OCI-LY3 (cell line): ENCODE results near the gene MPPED1.

ENCODE experiments used
- H2AFZ ChIP-seq: fragments of 200-600, 300-600 bp; shearing (Covaris generic); 2 replicates; pipeline ENCODE4 v1.6.0; 2014; ENCODE audit warnings: antibody characterized with exemption, low read depth, low read length
- H3K27ac ChIP-seq: fragments of 200-600, 300-600 bp; sonication (generic); 2 replicates; pipeline ENCODE4 v1.5.1; 2014; ENCODE audit warnings: mild to moderate bottlenecking, low read length, moderate library complexity, mixed read lengths
- H3K27me3 ChIP-seq: fragments of 200-600, 300-600 bp; sonication (generic); 2 replicates; pipeline ENCODE4 v1.6.1; 2014; ENCODE audit warnings: low read depth, low read length, mixed read lengths
- H3K36me3 ChIP-seq: fragments of 200-600, 300-600 bp; sonication (generic); replicated peaks from 2 replicates; pipeline ENCODE3; 2014; ENCODE audit warnings: low read depth, low read length, mixed read lengths
- H3K4me1 ChIP-seq: fragments of 300-600, 200-600 bp; sonication (generic); 2 replicates; pipeline ENCODE4 v1.6.1; 2014; ENCODE audit warnings: low read length, mixed read lengths
- H3K4me2 ChIP-seq: fragments of 200-600, 300-600 bp; sonication (generic); 2 replicates; pipeline ENCODE4 v1.6.1; 2014; ENCODE audit warnings: low read length, mixed read lengths
- H3K4me3 ChIP-seq: fragments of 300-600, 200-600 bp; sonication (generic); 2 replicates; pipeline ENCODE4 v1.5.1; 2014; ENCODE audit warnings: antibody characterized with exemption, mild to moderate bottlenecking, low read length, moderate library complexity
- H3K79me2 ChIP-seq: fragments of 300-600, 200-600 bp; shearing (Covaris generic); 2 replicates; pipeline ENCODE4 v1.6.1; 2014; ENCODE audit warnings: mild to moderate bottlenecking, low read length, mixed read lengths
- H3K9ac ChIP-seq: fragments of 300-600, 200-600 bp; shearing (Covaris generic); 2 replicates; pipeline ENCODE4 v1.6.0; 2014; ENCODE audit warnings: mild to moderate bottlenecking, low read length, moderate library complexity
- H3K9me3 ChIP-seq: fragments of 200-600, 300-600 bp; shearing (Covaris generic); 2 replicates; pipeline ENCODE4 v1.6.1; 2014; ENCODE audit warnings: low read length, mixed read lengths; ENCODE audit not compliant: insufficient read depth
- H4K20me1 ChIP-seq: fragments of 200-600, 300-600 bp; sonication (generic); 2 replicates; pipeline ENCODE4 v1.6.1; 2016; ENCODE audit warnings: low read length, mixed read lengths; ENCODE audit not compliant: insufficient read depth
- EZH2phosphoT487 ChIP-seq: fragments of 200-600 bp; shearing (Covaris generic); IDR thresholded peaks from 2 replicates; pipeline ENCODE4 v1.6.1; 2018; ENCODE audit warnings: antibody characterized with exemption, mixed run types, low read depth
- TF ChIP-seq, protein P1 (sequence below): fragments of 200-600, 300-600 bp; sonication (generic); IDR thresholded peaks from 2 replicates; pipeline ENCODE4 v1.5.1; 2014; ENCODE audit warnings: antibody characterized with exemption, low read length, low read depth

MPPED1 gene

DNA sequence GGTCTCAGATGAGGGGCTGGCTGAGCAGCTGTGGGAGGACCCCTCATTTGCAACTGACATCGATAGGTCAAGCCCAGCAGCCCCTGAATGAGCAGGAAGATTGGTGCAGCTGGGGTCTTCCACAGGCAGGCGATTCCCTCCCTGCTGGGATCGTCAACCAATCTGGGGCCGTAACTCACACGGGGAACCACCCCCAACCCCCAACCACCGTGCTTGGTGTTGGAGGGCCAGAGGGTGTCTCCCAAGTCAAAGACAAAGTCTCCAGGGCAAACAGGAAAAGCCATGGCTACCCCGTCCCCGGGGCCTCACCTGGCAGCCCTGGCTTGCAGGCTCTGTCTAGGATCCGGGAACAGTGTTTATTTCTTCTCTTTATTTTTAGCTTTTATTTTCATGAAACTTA, 41.8 kb upstream of the MPPED1 start:
- Histone ChIP-seq H3K9ac (no peak overlapping the region), H2AFZ (no peak overlapping the region), H3K27ac (no peak overlapping the region), H3K36me3 (no peaks in the 10 kb centered on the region), H3K27me3 (peaks cover 52% of the 10 kb centered on the region), H3K4me1 (no peaks in the 10 kb centered on the region), H3K4me3 (no peak overlapping the region), H4K20me1 (no peaks in the 10 kb centered on the region), H3K79me2 (no peaks in the 10 kb centered on the region), H3K9me3 (no peaks in the 10 kb centered on the region), H3K4me2 (no peak overlapping the region)
- no peak for TF ChIP-seq EZH2phosphoT487
- TF ChIP-seq, protein P1, sequence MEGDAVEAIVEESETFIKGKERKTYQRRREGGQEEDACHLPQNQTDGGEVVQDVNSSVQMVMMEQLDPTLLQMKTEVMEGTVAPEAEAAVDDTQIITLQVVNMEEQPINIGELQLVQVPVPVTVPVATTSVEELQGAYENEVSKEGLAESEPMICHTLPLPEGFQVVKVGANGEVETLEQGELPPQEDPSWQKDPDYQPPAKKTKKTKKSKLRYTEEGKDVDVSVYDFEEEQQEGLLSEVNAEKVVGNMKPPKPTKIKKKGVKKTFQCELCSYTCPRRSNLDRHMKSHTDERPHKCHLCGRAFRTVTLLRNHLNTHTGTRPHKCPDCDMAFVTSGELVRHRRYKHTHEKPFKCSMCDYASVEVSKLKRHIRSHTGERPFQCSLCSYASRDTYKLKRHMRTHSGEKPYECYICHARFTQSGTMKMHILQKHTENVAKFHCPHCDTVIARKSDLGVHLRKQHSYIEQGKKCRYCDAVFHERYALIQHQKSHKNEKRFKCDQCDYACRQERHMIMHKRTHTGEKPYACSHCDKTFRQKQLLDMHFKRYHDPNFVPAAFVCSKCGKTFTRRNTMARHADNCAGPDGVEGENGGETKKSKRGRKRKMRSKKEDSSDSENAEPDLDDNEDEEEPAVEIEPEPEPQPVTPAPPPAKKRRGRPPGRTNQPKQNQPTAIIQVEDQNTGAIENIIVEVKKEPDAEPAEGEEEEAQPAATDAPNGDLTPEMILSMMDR, result no peak

DNA sequence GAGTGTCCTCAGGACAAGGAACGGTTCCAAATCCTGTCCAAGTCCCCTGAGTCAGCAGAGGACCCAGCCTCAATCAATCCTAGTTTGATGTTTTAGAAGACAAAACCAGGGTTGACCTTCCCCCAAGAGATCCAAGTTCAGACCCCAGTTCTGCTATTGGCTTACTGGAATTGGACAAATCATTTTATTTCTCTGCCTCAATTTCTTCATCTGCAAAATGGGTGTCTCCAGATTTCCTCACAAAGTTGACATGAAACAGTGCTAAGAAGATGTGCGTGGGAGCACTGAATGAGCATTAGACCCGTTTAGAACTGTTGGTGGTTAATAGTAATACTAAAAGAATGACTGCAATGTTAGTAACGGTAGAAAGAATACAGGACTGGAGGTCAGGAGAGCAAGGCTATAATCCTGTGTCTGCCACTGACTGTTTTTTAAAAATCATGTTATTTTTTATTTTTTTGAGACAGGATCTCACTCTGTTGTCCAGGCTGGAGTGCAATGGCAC, 35.8 kb upstream of the MPPED1 start:
- H2AFZ ChIP-seq, result no peak overlapping the region
- H3K9ac ChIP-seq, result no peak overlapping the region
- H3K9me3 ChIP-seq, result no peaks in the 10 kb centered on the region
- peaks cover 10% of the 10 kb centered on the region for H3K4me1 ChIP-seq
- H4K20me1 ChIP-seq, result no peaks in the 10 kb centered on the region
- no peak for TF ChIP-seq EZH2phosphoT487
- TF ChIP-seq, protein P1, result no peak
- H3K4me3 ChIP-seq, result no peak overlapping the region
- H3K36me3 ChIP-seq, result no peaks in the 10 kb centered on the region
- H3K27me3 ChIP-seq, result peaks cover 72% of the 10 kb centered on the region
- no peaks in the 10 kb centered on the region for H3K79me2 ChIP-seq
- H3K27ac ChIP-seq, result no peak overlapping the region
- H3K4me2 ChIP-seq, result no peak overlapping the region

DNA sequence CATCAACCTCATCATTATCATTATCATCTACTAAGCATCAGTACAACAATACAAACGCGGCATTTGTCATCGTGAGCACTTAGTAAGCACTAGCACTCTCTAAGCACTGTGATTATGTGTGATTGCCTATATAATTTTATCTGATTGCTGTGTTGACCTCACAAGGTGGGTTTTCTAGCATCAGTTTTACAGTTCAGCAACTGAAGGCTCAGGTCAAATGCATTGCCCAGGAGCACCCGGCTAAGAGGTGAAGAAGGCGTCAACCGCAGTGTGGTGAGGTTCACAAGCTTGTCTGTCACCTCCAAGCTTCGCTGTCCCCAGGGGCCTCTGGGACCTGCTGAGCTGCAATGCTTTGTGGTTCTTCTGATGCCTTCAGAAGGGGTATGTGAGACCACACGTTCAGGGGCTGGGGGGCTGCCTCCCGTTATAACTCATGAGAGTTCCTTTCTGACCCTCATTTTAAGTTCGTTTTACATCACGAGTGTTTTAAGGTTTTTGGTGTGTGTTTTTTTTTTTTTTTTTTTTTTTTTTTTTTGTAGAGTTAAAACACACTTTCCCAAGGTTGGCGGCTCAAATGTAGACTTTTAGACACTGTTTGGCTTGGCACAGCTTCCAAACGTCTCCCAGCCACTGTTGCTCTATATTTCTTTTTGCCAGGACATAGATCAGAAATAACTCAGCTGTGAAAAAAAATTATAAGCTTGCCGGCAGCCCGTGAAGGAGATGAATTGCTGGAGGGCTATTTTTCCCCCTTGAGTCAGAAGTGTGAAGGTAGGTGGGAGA, 34.9 kb upstream of the MPPED1 start:
- H3K4me2 ChIP-seq, result no peak overlapping the region
- H3K9ac ChIP-seq, result no peak overlapping the region

DNA sequence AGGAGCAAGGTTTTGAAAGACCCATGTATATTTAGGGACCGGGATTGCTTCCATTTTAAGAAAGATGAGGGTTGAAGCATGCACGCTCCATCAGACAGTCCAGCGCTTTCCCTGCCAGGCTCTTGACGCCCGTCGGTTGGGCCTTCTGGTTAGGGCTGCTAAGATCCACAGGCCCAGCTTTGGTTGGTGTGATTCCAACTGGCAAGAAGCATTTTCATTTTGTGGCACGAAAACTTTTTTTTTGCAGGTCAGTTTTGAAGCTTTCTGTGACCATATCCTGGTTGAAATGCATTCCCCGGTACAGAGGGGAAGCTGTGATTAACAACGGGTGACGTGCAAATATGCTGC, 34.3 kb upstream of the MPPED1 start:
- Histone ChIP-seq H3K27me3 (peaks cover 79% of the 10 kb centered on the region), H4K20me1 (no peaks in the 10 kb centered on the region), H3K4me1 (peaks cover 10% of the 10 kb centered on the region), H3K4me2 (no peak overlapping the region), H3K4me3 (no peak overlapping the region), H3K9ac (no peak overlapping the region), H3K27ac (no peak overlapping the region), H3K36me3 (no peaks in the 10 kb centered on the region), H3K79me2 (no peaks in the 10 kb centered on the region), H2AFZ (no peak overlapping the region), H3K9me3 (no peaks in the 10 kb centered on the region)
- TF ChIP-seq EZH2phosphoT487, result no peak
- TF ChIP-seq, protein P1, result no peak

More for the DNA sequence above, 34.9 kb upstream of the MPPED1 start:
- H3K27me3 ChIP-seq, result peaks cover 73% of the 10 kb centered on the region
- TF ChIP-seq, protein P1, result no peak
- TF ChIP-seq EZH2phosphoT487, result no peak
- H2AFZ ChIP-seq, result no peak overlapping the region
- no peaks in the 10 kb centered on the region for H3K9me3 ChIP-seq
- H3K36me3 ChIP-seq, result no peaks in the 10 kb centered on the region
- no peak overlapping the region for H3K27ac ChIP-seq
- no peak overlapping the region for H3K4me3 ChIP-seq
- H3K4me1 ChIP-seq, result peaks cover 10% of the 10 kb centered on the region
- H4K20me1 ChIP-seq, result no peaks in the 10 kb centered on the region
- no peaks in the 10 kb centered on the region for H3K79me2 ChIP-seq
